HepG2 (cell line): ENCODE data around the gene SHC1. TPM values are rescaled to one million over a fixed set of nuclear protein-coding genes. Genes with fewer than 3 reads are reported as not detected.

Experiments
- AGO2 ChIP-seq: fragments of 200-400 bp; formaldehyde crosslinking; optimal IDR thresholded peaks from 2 replicates; pipeline ENCODE3; 2017; ENCODE audit warnings: mild to moderate bottlenecking, low read depth, low read length, moderate library complexity
- FOXC1 ChIP-seq: sonication (generic); formaldehyde crosslinking; IDR thresholded peaks from 2 replicates; pipeline ENCODE4 v1.8.0; 2022; ENCODE audit warnings: mild to moderate bottlenecking, missing genetic modification reagents, borderline replicate concordance
- NFE2L2 ChIP-seq: fragments of 150-350 bp; IDR thresholded peaks from 2 replicates; pipeline ENCODE4 v1.6.1; 2014; ENCODE audit warnings: low read length
- POLR2AphosphoS5 ChIP-seq: IDR thresholded peaks from 2 replicates; pipeline ENCODE4 v1.6.1; 2012; ENCODE audit warnings: low read depth, low read length
- TOPORS ChIP-seq: sonication (generic); formaldehyde crosslinking; IDR thresholded peaks from 2 replicates; pipeline ENCODE4 v1.8.0; 2023; ENCODE audit warnings: mild to moderate bottlenecking, missing genetic modification reagents
- ZC3H13 ChIP-seq: sonication (generic); formaldehyde crosslinking; IDR thresholded peaks from 2 replicates; pipeline ENCODE4 v1.8.1; 2023; ENCODE audit warnings: mild to moderate bottlenecking, missing genetic modification reagents, moderate library complexity
- ZNF678 ChIP-seq: sonication (generic); formaldehyde crosslinking; IDR thresholded peaks from 2 replicates; pipeline ENCODE4 v1.4.0; 2020; ENCODE audit warnings: mild to moderate bottlenecking, missing genetic modification reagents
- ZNF891 ChIP-seq: sonication (generic); formaldehyde crosslinking; IDR thresholded peaks from 2 replicates; pipeline ENCODE4 v1.5.0; 2020; ENCODE audit warnings: mild to moderate bottlenecking, missing genetic modification reagents
- polyA plus RNA-seq, 8 experiments: library from polyadenylated mRNA; depleted of rRNA in 3 of 8; stranded (reverse) in 7 of 8; unstranded in 1 of 8; fragments of >200 nt; fragmentation: Illumina TruSeq in 4 of 8; extraction: Trizol in 4 of 8; gene quantifications; 2 replicates each; pipeline versions ENCODE4 v1.2.1 to v1.2.3, GENCODE V29; 2011 to 2016; ENCODE audit warnings: low read depth in 4 of 8, missing spikeins in 1 of 8, mixed read lengths in 1 of 8; ENCODE audit not compliant: insufficient read depth in 1 of 8
- total RNA-seq, 5 experiments: library from RNA; depleted of rRNA; stranded (reverse); fragments of >200 nt; fragmentation: Illumina TruSeq; extraction: Trizol; gene quantifications; 2 replicates each; pipeline ENCODE4 v1.2.3, GENCODE V29; 2016; ENCODE audit warnings: low read depth in 1 of 5
- TF ChIP-seq, protein P1 (sequence below): sonication (generic); formaldehyde crosslinking; IDR thresholded peaks from 2 replicates; pipeline ENCODE4 v1.4.0; 2020; ENCODE audit warnings: missing genetic modification reagents, mild to moderate bottlenecking, borderline replicate concordance
- TF ChIP-seq, protein P2 (sequence below): sonication (generic); formaldehyde crosslinking; IDR thresholded peaks from 2 replicates; pipeline ENCODE4 v1.4.0; 2020; ENCODE audit warnings: missing genetic modification reagents, borderline replicate concordance
- TF ChIP-seq, protein P3 (sequence below): sonication (generic); IDR thresholded peaks from 2 replicates; pipeline ENCODE4 v1.6.1; 2016; ENCODE audit warnings: low read depth, borderline replicate concordance
- TF ChIP-seq, protein P4 (sequence below): sonication (generic); formaldehyde crosslinking; conservative IDR thresholded peaks from 2 replicates; pipeline ENCODE4 v1.8.0; 2022; ENCODE audit warnings: missing genetic modification reagents
- TF ChIP-seq, protein P5 (sequence below): sonication (generic); formaldehyde crosslinking; IDR thresholded peaks from 2 replicates; pipeline ENCODE4 v1.9.0; 2021; ENCODE audit warnings: missing genetic modification reagents, mild to moderate bottlenecking, borderline replicate concordance
- TF ChIP-seq, protein P6 (sequence below): sonication (generic); formaldehyde crosslinking; conservative IDR thresholded peaks from 2 replicates; pipeline ENCODE4 v1.8.1; 2023; ENCODE audit warnings: missing genetic modification reagents

SHC1 gene
- total and polyA plus RNA-seq, 2 of the 13 experiments (the other 11 are each of a cell fraction or from before 2014, with no cell fraction given): 52.0 to 137 TPM

DNA sequence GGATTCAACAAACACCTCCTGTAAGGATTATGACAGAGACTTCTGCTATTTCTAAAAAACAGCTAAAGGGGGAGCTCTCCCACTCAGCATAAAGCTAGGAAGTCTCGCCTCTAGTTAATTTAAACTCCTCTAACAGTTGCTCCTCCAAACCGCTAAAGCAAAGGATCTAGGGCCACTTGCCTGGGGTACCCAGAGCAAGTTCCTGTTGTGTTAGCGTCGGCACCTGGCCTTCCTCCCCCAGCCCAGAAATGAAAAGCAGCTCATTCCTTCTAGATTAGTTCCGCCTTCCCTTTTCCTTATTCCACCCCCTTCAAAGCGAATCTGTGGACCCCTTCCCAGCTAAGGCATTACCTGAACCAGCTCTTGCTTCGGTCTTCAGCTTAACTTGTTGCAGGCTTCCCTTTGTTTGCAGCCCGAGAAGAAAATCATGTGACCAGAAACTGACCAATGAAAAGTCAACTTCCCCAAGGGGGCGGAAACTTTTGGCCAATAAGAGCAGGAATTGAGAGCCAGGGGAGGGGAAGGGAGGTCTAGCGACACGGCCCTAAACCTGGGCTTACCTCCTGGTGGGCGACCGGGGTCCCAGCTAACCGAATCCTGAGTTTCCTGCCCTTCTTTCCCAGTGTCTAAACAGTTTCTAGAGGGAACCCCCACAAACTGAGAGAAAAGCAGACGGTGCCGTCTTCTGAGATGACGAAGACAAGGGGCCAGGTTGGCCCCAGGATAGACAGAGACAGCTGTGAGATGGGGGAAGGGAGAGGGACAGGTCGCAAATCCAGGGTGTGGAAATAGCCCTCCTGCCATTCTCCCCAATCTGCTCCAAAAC lies 14.6 kb downstream of the SHC1 start, which contains the start of gene PBXIP1 (continued):
- TF ChIP-seq TOPORS (CRISPR knock-in tag): no peak
- TF ChIP-seq, protein P1, sequence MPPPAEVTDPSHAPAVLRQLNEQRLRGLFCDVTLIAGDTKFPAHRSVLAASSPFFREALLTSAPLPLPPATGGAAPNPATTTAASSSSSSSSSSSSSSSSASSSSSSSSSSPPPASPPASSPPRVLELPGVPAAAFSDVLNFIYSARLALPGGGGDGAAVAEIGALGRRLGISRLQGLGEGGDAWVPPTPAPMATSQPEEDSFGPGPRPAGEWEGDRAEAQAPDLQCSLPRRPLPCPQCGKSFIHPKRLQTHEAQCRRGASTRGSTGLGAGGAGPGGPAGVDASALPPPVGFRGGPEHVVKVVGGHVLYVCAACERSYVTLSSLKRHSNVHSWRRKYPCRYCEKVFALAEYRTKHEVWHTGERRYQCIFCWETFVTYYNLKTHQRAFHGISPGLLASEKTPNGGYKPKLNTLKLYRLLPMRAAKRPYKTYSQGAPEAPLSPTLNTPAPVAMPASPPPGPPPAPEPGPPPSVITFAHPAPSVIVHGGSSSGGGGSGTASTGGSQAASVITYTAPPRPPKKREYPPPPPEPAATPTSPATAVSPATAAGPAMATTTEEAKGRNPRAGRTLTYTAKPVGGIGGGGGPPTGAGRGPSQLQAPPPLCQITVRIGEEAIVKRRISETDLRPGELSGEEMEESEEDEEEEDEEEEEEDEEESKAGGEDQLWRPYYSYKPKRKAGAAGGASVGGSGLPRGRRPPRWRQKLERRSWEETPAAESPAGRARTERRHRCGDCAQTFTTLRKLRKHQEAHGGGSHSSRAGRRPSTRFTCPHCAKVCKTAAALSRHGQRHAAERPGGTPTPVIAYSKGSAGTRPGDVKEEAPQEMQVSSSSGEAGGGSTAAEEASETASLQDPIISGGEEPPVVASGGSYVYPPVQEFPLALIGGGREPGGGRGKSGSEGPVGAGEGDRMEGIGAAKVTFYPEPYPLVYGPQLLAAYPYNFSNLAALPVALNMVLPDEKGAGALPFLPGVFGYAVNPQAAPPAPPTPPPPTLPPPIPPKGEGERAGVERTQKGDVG (CRISPR knock-in tag): no peak
- TF ChIP-seq, protein P2, sequence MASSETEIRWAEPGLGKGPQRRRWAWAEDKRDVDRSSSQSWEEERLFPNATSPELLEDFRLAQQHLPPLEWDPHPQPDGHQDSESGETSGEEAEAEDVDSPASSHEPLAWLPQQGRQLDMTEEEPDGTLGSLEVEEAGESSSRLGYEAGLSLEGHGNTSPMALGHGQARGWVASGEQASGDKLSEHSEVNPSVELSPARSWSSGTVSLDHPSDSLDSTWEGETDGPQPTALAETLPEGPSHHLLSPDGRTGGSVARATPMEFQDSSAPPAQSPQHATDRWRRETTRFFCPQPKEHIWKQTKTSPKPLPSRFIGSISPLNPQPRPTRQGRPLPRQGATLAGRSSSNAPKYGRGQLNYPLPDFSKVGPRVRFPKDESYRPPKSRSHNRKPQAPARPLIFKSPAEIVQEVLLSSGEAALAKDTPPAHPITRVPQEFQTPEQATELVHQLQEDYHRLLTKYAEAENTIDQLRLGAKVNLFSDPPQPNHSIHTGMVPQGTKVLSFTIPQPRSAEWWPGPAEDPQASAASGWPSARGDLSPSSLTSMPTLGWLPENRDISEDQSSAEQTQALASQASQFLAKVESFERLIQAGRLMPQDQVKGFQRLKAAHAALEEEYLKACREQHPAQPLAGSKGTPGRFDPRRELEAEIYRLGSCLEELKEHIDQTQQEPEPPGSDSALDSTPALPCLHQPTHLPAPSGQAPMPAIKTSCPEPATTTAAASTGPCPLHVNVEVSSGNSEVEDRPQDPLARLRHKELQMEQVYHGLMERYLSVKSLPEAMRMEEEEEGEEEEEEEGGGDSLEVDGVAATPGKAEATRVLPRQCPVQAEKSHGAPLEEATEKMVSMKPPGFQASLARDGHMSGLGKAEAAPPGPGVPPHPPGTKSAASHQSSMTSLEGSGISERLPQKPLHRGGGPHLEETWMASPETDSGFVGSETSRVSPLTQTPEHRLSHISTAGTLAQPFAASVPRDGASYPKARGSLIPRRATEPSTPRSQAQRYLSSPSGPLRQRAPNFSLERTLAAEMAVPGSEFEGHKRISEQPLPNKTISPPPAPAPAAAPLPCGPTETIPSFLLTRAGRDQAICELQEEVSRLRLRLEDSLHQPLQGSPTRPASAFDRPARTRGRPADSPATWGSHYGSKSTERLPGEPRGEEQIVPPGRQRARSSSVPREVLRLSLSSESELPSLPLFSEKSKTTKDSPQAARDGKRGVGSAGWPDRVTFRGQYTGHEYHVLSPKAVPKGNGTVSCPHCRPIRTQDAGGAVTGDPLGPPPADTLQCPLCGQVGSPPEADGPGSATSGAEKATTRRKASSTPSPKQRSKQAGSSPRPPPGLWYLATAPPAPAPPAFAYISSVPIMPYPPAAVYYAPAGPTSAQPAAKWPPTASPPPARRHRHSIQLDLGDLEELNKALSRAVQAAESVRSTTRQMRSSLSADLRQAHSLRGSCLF: no peak
- no peak for TF ChIP-seq NFE2L2
- no peak for TF ChIP-seq ZNF891 (CRISPR knock-in tag)
- peak; percentile 67 for TF ChIP-seq POLR2AphosphoS5
- TF ChIP-seq, protein P3, sequence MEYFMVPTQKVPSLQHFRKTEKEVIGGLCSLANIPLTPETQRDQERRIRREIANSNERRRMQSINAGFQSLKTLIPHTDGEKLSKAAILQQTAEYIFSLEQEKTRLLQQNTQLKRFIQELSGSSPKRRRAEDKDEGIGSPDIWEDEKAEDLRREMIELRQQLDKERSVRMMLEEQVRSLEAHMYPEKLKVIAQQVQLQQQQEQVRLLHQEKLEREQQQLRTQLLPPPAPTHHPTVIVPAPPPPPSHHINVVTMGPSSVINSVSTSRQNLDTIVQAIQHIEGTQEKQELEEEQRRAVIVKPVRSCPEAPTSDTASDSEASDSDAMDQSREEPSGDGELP: peak; percentile 61; the same call in 1 of the 2 replicates
- TF ChIP-seq FOXC1: no peak
- no peak for TF ChIP-seq ZNF678 (CRISPR knock-in tag)
- no peak for TF ChIP-seq AGO2
- TF ChIP-seq, protein P4, sequence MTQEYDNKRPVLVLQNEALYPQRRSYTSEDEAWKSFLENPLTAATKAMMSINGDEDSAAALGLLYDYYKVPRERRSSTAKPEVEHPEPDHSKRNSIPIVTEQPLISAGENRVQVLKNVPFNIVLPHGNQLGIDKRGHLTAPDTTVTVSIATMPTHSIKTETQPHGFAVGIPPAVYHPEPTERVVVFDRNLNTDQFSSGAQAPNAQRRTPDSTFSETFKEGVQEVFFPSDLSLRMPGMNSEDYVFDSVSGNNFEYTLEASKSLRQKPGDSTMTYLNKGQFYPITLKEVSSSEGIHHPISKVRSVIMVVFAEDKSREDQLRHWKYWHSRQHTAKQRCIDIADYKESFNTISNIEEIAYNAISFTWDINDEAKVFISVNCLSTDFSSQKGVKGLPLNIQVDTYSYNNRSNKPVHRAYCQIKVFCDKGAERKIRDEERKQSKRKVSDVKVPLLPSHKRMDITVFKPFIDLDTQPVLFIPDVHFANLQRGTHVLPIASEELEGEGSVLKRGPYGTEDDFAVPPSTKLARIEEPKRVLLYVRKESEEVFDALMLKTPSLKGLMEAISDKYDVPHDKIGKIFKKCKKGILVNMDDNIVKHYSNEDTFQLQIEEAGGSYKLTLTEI: no peak
- no peak for TF ChIP-seq ZC3H13 (CRISPR knock-in tag)
- TF ChIP-seq, protein P5, sequence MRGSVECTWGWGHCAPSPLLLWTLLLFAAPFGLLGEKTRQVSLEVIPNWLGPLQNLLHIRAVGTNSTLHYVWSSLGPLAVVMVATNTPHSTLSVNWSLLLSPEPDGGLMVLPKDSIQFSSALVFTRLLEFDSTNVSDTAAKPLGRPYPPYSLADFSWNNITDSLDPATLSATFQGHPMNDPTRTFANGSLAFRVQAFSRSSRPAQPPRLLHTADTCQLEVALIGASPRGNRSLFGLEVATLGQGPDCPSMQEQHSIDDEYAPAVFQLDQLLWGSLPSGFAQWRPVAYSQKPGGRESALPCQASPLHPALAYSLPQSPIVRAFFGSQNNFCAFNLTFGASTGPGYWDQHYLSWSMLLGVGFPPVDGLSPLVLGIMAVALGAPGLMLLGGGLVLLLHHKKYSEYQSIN (CRISPR knock-in tag): no peak
- TF ChIP-seq, protein P6, sequence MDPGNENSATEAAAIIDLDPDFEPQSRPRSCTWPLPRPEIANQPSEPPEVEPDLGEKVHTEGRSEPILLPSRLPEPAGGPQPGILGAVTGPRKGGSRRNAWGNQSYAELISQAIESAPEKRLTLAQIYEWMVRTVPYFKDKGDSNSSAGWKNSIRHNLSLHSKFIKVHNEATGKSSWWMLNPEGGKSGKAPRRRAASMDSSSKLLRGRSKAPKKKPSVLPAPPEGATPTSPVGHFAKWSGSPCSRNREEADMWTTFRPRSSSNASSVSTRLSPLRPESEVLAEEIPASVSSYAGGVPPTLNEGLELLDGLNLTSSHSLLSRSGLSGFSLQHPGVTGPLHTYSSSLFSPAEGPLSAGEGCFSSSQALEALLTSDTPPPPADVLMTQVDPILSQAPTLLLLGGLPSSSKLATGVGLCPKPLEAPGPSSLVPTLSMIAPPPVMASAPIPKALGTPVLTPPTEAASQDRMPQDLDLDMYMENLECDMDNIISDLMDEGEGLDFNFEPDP (CRISPR knock-in tag): no peak
